Dedifferentiated amniotic fluid mesenchymal stem cell (primary cell): ENCODE data around the gene FGA.
A peak's percentile ranks its signal among the peaks of the same experiment; 100 is the strongest.

ENCODE experiments used
- DNase-seq: peaks from one replicate; pipeline ENCODE4 v3.0.0-alpha.2; 2016; ENCODE audit errors: extremely low spot score

FGA gene

DNA sequence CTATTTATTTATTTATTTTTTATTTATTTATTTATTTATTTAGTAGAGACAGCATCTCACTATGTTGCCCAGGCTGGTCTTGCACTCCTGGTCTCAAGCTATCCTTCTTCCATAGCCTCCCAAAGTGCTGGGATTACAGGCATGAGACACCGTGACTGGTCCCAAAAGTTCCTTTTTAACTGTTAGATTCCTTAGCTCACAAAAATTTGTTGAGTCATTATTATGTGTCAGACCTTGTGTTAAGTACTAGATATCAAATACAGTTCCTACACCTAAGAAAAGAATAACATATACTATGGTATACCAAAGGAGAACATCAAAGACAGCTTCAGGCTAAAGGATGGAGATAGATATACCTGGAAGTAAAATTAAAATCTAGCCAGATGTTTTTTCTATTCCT lies 11.6 kb downstream of the FGA start:
- DNase-seq, result no peak

DNA sequence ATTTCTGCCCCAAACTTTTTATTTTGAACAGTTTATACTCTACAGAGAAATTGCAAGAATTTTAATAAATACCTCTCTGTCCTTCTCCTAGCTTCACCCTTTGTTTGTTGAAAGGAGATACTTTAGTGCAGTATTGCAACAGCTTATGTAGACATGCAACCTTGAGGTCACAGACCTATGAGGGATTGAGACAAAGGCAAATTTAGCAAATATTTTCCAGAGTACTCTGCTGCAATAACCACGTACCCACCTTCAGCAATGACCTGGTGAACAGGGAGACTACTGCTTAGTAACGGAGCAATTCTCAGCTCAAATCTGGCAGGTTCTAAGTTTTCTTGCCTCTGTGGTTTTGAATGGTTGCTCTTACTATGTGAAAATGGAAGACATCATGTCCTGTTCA lies 13.2 kb downstream of the FGA start:
- DNase-seq, result no peak

DNA sequence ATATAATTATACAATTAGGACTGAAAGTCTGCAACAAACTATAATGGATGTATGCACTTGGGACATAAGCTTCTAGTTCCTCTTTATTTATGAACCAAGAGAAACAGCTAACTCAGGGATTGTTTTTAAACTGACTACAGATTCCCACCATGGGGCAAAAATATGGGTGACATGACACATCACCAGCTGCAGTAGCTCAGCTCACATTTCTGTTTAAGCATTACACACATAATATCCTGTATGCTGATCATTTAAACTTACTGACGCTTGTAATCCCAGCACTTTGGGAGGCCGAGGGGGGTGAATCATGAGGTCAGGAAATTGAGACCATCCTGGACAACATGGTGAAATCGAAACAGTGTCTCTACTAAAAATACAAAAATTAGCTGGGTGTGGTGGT lies 16.2 kb downstream of the FGA start:
- DNase-seq, result no peak

DNA sequence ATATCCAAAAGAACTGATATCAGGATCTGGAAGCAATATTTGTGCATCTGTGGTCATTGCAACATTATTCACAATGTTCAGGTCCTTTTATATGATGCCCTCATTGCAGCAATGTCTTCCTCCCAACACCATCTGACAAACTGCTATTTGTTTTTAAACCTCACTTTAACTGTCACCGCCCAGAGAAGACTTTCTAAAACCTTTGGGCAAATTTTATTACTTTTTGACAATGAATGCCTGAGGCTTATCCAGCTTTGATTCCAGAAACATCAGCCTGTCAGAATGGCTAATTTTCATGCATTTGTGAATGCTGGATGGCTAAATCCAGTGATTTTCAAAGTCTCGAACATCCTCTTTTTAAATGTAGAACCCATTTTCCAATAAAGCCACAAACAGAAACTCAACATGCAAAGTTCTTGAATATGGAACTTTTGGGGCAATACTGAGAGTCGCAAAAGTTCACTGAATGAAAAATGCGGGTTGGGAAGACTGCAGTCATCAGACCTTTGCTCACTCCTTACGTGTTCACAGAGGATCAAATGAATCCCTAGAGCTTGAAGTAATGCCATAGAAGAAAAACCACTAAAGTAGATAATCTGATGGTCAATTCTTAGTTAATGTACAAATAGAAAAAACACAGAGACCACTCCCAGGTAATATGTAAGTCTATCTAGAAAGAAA lies 17.2 kb downstream of the FGA start:
- no peak for DNase-seq

DNA sequence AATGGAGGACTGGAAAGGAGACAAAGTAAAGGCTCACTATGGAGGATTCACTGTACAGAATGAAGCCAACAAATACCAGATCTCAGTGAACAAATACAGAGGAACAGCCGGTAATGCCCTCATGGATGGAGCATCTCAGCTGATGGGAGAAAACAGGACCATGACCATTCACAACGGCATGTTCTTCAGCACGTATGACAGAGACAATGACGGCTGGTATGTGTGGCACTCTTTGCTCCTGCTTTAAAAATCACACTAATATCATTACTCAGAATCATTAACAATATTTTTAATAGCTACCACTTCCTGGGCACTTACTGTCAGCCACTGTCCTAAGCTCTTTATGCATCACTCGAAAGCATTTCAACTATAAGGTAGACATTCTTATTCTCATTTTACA lies 21.0 kb downstream of the FGA start:
- DNase-seq, result no peak

DNA sequence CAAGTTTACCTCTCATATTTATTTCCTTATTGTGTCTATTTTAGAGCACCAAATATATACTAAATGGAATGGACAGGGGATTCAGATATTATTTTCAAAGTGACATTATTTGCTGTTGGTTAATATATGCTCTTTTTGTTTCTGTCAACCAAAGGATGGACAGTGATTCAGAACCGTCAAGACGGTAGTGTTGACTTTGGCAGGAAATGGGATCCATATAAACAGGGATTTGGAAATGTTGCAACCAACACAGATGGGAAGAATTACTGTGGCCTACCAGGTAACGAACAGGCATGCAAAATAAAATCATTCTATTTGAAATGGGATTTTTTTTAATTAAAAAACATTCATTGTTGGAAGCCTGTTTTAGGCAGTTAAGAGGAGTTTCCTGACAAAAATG lies 21.5 kb downstream of the FGA start:
- DNase-seq, result no peak

DNA sequence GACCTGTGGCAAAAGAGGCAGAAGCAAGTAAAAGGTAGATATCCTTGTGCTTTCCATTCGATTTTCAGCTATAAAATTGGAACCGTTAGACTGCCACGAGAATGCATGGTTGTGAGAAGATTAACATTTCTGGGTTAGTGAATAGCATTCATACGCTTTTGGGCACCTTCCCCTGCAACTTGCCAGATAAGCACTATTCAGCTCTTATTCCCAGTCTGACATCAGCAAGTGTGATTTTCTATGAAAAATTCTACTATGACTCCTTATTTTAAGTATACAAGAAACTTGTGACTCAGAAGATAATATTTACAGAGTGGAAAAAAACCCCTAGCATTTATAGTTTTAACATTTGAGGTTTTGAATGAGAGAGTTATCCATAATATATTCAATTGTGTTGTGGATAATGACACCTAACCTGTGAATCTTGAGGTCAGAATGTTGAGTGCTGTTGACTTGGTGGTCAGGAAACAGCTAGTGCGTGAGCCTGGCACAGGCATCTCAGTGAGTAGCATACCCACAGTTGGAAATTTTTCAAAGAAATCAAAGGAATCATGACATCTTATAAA lies 23.8 kb downstream of the FGA start:
- DNase-seq, result no peak

DNA sequence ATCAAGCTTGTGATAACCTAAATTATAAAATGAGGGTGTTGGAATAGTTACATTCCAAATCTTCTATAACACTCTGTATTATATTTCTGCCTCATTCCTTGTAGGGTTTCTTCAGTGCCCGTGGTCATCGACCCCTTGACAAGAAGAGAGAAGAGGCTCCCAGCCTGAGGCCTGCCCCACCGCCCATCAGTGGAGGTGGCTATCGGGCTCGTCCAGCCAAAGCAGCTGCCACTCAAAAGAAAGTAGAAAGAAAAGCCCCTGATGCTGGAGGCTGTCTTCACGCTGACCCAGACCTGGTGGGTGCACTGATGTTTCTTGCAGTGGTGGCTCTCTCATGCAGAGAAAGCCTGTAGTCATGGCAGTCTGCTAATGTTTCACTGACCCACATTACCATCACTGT lies 24.8 kb downstream of the FGA start:
- DNase-seq, result no peak

DNA sequence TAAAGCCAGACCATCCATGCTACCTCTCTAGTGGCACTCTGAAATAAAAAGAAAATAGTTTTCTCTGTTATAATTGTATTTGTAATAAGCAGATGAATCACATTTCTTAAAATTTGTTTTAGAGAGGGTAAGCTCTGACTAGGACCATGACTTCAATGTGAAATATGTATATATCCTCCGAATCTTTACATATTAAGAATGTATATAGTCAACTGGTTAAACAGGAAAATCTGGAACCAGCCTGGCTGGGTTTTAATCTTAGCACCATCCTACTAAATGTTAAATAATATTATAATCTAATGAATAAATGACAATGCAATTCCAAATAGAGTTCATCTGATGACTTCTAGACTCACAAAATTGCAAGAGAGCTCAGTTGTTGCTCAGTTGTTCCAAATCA lies 26.2 kb downstream of the FGA start:
- DNase-seq, result no peak

DNA sequence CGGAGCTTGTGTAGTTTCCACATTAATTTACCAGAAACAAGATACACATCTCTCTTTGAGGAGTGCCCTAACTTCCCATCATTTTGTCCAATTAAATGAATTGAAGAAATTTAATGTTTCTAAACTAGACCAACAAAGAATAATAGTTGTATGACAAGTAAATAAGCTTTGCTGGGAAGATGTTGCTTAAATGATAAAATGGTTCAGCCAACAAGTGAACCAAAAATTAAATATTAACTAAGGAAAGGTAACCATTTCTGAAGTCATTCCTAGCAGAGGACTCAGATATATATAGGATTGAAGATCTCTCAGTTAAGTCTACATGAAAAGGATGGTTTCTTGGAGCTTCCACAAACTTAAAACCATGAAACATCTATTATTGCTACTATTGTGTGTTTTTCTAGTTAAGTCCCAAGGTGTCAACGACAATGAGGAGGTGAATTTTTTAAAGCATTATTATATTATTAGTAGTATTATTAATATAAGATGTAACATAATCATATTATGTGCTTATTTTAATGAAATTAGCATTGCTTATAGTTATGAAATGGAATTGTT lies 27.8 kb downstream of the FGA start, which contains the start of gene FGB:
FGB (plus strand) TSS at position 315 of the 558 bp plus-strand sequence; CDS start at position 323, 8 bp downstream.
- DNase-seq, result no peak

DNA sequence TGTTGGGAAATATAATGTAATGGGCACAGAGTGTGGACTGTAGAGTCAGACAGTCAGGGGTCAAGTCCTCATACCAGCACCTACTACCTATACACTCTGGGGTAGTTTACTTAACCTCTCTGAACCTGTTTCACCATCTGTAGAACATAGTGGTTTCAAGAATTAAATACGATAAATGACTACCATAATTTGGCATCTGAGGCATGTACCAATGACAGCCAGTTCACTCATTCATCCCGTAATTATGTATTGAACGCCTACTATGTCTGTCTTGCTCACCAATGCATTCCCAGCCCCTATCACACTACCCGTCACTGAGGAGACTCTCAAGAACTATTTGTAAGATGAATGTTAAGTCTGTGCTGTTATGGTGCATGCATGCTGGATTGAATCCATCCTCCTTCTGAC lies 29.7 kb downstream of the FGA start:
- no peak for DNase-seq

DNA sequence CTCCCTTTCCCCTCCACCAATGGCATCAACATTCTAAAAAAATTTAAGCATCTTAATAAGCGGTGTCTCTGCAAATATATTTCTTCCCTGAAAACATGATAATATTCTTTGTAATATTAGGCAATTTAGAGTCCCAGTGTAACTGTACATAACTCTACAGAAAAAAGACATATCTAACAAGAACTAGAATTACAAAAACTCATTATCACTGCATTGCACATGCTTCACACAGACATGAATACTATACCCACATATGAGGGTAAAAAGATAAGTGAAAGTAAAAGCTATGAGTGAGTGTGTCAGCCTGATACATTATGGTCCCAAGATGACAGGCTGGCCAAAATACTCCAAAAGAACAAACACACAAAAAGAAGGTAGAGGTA lies 30.1 kb downstream of the FGA start:
- DNase-seq, result no peak

DNA sequence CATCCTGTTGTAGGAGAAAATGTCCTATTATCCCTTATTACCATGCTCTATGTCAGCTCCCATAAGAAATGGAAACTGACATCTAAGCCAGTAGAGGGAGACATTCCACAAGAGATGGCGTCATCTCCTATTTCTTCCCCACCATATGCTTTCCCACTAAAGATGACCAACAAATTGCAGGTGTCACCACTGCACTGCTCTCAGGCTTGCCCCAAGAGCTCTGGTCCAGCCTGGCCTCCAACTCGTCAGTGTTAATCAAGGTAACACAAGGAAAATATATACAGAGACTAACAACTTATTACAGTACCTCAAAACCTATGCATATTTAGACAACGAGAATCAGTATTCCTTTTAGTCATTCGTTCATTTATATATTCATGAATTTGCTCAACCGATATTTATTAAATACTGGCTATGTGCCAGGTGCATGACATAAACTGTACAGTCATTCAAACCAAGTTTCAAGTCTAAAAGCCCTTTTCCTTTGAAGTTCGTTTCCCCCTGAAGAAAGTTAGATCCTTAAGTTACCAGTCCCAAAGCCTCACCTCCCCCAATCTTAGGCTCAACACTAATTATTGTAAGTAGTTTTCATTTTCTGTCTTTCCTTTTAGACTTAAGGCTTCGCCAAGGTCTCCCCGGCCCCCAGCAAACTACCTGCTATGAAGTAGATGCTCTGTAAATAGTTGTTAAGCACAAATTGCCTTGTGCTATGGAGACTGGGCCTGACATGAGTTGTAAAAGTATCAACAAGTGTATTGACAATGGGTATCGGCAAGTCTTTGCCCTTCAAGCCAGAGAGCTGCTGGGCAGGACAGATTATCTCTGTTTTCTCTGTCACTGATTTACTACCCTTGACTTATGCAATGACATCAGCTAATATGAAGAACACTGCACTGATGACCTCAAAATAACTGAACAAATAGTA lies 30.8 kb downstream of the FGA start:
- DNase-seq, result no peak

DNA sequence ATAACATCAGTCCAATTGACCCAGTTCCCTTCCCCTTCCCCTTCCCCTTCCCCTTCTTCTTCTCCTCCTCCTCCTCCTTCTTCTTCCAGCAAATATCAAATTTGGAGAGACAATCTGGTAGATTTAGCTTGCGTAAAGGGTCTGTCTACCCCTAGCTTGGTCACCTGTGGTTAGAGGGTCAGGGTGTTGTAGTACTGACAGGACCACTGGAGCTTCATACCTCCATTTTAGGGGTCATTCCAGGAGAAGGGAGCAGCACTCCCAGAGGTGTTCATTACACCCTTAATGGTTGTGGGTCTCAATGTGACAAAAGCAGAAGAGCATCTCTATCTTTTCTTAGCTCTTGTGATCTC lies 31.4 kb downstream of the FGA start:
- DNase-seq, result no peak

DNA sequence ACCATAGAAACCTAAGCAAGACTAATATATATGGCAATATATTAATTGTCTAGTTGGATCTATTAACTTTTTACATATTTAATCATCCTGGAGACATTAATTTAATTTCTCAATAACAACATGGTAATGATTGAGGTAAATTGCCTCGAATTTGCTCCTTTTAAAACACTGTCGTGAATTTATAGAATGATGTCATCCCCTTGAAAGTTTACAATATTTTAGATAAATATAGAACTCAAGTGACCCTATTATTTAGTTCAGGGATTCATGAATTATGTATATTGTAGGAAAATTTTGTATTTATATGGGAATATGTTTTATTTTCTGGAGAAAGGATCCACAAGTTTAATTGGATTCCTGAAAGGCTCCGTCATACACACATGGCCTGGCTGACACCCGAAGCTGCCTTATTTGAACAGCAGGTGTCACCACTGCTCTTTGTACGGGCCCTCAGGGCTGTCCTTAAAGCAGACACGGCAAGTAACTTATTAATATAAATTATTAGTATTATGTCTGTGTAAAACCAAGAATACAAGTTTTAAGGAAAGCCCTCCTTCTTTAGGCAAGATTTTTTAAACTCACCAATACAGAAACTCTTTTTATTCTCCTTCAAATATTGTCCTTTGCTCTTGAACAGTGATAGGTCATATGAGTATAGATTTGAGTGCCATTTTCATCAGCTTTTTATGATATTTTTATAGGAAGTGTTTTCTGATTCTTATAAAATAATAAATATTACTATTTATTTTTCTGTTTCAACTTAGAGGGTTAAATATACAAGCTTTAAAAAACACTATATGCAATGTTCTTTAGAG lies 38.5 kb downstream of the FGA start:
- peak; percentile 87 for DNase-seq

DNA sequence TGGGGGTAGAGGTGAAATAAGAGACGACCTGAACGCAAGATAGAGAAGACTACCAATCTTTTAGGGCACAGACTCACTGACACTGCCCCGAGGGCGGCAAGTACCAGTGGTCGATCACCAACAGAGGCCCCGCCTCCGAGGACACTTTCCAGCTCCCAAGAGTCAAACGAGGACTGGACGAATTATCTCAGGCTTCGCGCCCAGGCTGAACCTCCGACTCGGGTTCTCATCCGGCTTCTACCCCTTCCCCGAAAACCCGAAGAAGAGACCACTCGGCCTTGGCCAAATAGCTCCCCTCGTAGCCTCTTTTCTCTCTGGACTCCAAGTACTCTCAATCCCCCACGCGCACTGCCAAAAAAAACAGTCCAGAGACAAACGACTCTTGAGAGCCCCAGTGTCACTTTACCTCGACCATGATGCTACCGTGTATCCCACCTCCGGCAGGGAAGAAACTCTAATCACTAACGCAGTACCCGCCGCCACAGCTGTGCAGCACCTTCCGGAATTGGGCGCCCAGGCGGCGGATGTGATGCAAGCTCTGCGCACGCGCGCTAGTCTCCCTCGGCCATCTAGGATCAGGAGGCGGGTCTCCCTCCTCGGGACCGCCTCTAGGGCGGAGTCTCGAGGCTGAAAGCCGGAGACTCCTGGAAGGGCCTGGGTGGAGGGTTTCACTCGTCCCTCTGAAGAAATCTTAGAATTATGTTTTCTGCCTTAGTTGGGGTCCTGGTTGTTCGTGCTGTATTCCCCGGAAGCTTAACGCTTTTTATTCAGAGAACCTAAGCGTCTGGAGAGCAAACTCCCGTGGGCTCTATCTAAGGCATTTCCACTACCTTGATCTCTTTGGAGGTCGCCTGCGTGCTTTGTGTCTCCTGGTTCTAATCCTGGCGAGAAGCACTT lies 40.4 kb downstream of the FGA start, which contains the start of gene PLRG1:
PLRG1 (minus strand) TSS at position 507 of the 897 bp plus-strand sequence; CDS start at position 415, 92 bp downstream.
- peak; percentile 98 for DNase-seq

DNA sequence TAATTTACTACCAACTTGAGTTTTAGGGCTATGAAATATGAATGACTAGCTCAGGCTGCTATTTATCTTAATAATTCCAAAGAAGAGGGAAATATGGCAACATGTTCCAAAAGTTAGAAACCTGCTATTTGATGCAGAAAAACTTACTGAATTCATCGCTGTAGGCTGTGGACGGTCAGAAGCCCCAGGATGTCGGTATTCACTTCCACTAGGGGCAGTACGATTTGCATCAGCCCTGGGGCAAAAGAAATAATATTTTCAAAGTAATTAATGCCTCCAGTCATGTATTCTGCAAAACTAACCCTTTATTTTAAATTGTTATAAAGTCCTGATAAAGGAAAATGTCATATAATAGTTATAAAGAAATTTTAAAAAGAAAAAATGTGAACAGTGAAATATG lies 44.9 kb downstream of the FGA start:
- no peak for DNase-seq

DNA sequence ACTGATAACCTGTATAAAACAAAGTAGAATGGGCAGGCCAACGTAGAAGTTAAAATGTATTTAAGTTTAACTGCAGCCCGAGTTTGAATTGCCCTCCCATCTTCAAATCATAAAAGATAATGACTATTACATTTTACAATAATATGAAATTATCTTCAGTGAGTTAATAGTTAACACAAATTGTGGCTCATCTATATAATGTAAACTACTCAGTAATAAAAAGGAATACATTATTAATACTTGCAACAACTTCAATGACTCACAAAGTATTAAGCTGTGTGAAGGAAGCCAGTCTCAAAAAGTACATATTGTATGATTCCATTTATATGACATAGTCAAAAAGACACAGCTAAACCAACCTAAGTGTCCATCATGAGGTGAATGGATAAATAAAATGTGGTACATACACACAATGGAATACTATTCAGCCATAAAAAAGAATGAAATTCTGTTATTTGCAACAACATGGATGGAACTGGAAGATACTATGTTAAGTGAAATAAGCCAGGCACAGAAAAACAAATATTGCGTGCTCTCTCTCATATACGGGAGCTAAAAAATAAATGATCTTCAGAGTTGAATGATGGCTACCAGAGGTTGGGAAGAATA lies 48.2 kb downstream of the FGA start:
- DNase-seq, result no peak
